ENCODE measurements around the gene POC5.

GRCh38 chr5:75721573-75721972 is 4.3 kb upstream of the POC5 start:
- TF ChIP-seq CTCF (IDR thresholded peaks at IDR 0.05): no peak
- TF ChIP-seq POLR2A (IDR thresholded peaks at IDR 0.05): no peak

All from Peyer's patch (tissue), 4 donors.